ENCODE data around the gene CHPT1.
A peak's percentile ranks its signal among the peaks of the same experiment; 100 is the strongest.

Gene CHPT1

GRCh38 chr12:101769865-101770264 is 72.4 kb downstream of the CHPT1 start:
- H3K27me3 ChIP-seq (ENCODE audit: insufficient read depth, low read length, poor library complexity): no peaks in the 10 kb centered on the region
- H3K27ac ChIP-seq (ENCODE audit: low read depth, low read length): no peak overlapping the region
- H2BK5ac ChIP-seq (ENCODE audit: low read length): no peak overlapping the region
- H3K36me3 ChIP-seq (ENCODE audit: control insufficient read depth, insufficient read depth, low read length): no peaks in the 10 kb centered on the region
- no peak overlapping the region for H3K4me2 ChIP-seq (ENCODE audit: low read length)
- H3K79me1 ChIP-seq (ENCODE audit: low read length): no peaks in the 10 kb centered on the region
- DNase-seq: no peak
- no peak overlapping the region for H2BK15ac ChIP-seq (replicated peaks; ENCODE audit: low read depth)
- H3K9ac ChIP-seq (ENCODE audit: low read length): no peak overlapping the region
- H3K18ac ChIP-seq (ENCODE audit: low read length): no peak overlapping the region
- no peaks in the 10 kb centered on the region for H3K79me2 ChIP-seq (ENCODE audit: control insufficient read depth, insufficient read depth, low read length)
- WGBS (ENCODE audit: extremely low coverage, insufficient coverage, low lambda C conversion rate): no CpG with 5 or more reads among the region's 5 CpGs
- no peak overlapping the region for H3K4ac ChIP-seq (ENCODE audit: low read depth, low read length)
- no peak overlapping the region for H3K56ac ChIP-seq (ENCODE audit: low read length)
- H2AK5ac ChIP-seq (ENCODE audit: low read length): no peak overlapping the region
- H2BK120ac ChIP-seq (ENCODE audit: low read depth, low read length): no peak overlapping the region
- no peaks in the 10 kb centered on the region for H3K4me1 ChIP-seq (ENCODE audit: control insufficient read depth, low read depth, low read length)
- H4K8ac ChIP-seq (ENCODE audit: low read depth, low read length): no peak overlapping the region
- no peak overlapping the region for H4K5ac ChIP-seq (ENCODE audit: low read length)
- no peak overlapping the region for H3K4me3 ChIP-seq (ENCODE audit: low read length)
- H3K23ac ChIP-seq (ENCODE audit: low read length): no peak overlapping the region

GRCh38 chr12:101772012-101772775 is 74.8 kb downstream of the CHPT1 start:
- Histone ChIP-seq H3K36me3 (ENCODE audit: control insufficient read depth, insufficient read depth, low read length) (no peaks in the 10 kb centered on the region), H3K56ac (ENCODE audit: low read length) (no peak overlapping the region), H4K8ac (ENCODE audit: low read depth, low read length) (no peak overlapping the region), H3K27me3 (ENCODE audit: insufficient read depth, low read length, poor library complexity) (no peaks in the 10 kb centered on the region), H3K4me3 (ENCODE audit: low read length) (no peak overlapping the region), H3K27ac (ENCODE audit: low read depth, low read length) (no peak overlapping the region), H3K79me1 (ENCODE audit: low read length) (no peaks in the 10 kb centered on the region), H3K4me1 (ENCODE audit: control insufficient read depth, low read depth, low read length) (no peaks in the 10 kb centered on the region), H3K4ac (ENCODE audit: low read depth, low read length) (no peak overlapping the region), H2BK15ac (replicated peaks; ENCODE audit: low read depth) (no peak overlapping the region), H3K9ac (ENCODE audit: low read length) (no peak overlapping the region), H2AK5ac (ENCODE audit: low read length) (no peak overlapping the region), H3K23ac (ENCODE audit: low read length) (no peak overlapping the region), H3K4me2 (ENCODE audit: low read length) (no peak overlapping the region), H2BK120ac (ENCODE audit: low read depth, low read length) (no peak overlapping the region), H3K79me2 (ENCODE audit: control insufficient read depth, insufficient read depth, low read length) (no peaks in the 10 kb centered on the region), H2BK5ac (ENCODE audit: low read length) (no peak overlapping the region), H4K5ac (ENCODE audit: low read length) (no peak overlapping the region), H3K18ac (ENCODE audit: low read length) (no peak overlapping the region)
- no peak for DNase-seq
- no CpG with 5 or more reads among the region's 5 CpGs for WGBS (ENCODE audit: extremely low coverage, insufficient coverage, low lambda C conversion rate)

GRCh38 chr12:101773650-101774162 is 76.3 kb downstream of the CHPT1 start:
- H3K23ac ChIP-seq (ENCODE audit: low read length): no peak overlapping the region
- H4K5ac ChIP-seq (ENCODE audit: low read length): no peak overlapping the region
- H3K56ac ChIP-seq (ENCODE audit: low read length): no peak overlapping the region
- no peak overlapping the region for H3K18ac ChIP-seq (ENCODE audit: low read length)
- H4K8ac ChIP-seq (ENCODE audit: low read depth, low read length): no peak overlapping the region
- H3K4me3 ChIP-seq (ENCODE audit: low read length): no peak overlapping the region
- no peak overlapping the region for H3K4me2 ChIP-seq (ENCODE audit: low read length)
- H2BK15ac ChIP-seq (replicated peaks; ENCODE audit: low read depth): no peak overlapping the region
- H3K9ac ChIP-seq (ENCODE audit: low read length): no peak overlapping the region
- no peak overlapping the region for H2BK5ac ChIP-seq (ENCODE audit: low read length)
- no peaks in the 10 kb centered on the region for H3K27me3 ChIP-seq (ENCODE audit: insufficient read depth, low read length, poor library complexity)
- H3K27ac ChIP-seq (ENCODE audit: low read depth, low read length): no peak overlapping the region
- 100% methylated on average over 1 of the region's 2 CpGs for WGBS (ENCODE audit: extremely low coverage, insufficient coverage, low lambda C conversion rate)
- H2BK120ac ChIP-seq (ENCODE audit: low read depth, low read length): no peak overlapping the region
- H3K79me2 ChIP-seq (ENCODE audit: control insufficient read depth, insufficient read depth, low read length): no peaks in the 10 kb centered on the region
- H3K4ac ChIP-seq (ENCODE audit: low read depth, low read length): no peak overlapping the region
- no peaks in the 10 kb centered on the region for H3K4me1 ChIP-seq (ENCODE audit: control insufficient read depth, low read depth, low read length)
- H3K79me1 ChIP-seq (ENCODE audit: low read length): no peaks in the 10 kb centered on the region
- peak; percentile 58 for DNase-seq
- H3K36me3 ChIP-seq (ENCODE audit: control insufficient read depth, insufficient read depth, low read length): no peaks in the 10 kb centered on the region
- no peak overlapping the region for H2AK5ac ChIP-seq (ENCODE audit: low read length)

GRCh38 chr12:101775816-101776215 is 78.4 kb downstream of the CHPT1 start:
- no peak overlapping the region for H3K4ac ChIP-seq (ENCODE audit: low read depth, low read length)
- no peak overlapping the region for H3K23ac ChIP-seq (ENCODE audit: low read length)
- H3K4me2 ChIP-seq (ENCODE audit: low read length): no peak overlapping the region
- H3K4me1 ChIP-seq (ENCODE audit: control insufficient read depth, low read depth, low read length): no peaks in the 10 kb centered on the region
- H2BK15ac ChIP-seq (replicated peaks; ENCODE audit: low read depth): no peak overlapping the region
- H3K79me1 ChIP-seq (ENCODE audit: low read length): no peaks in the 10 kb centered on the region
- H3K18ac ChIP-seq (ENCODE audit: low read length): no peak overlapping the region
- no peak overlapping the region for H2AK5ac ChIP-seq (ENCODE audit: low read length)
- H4K8ac ChIP-seq (ENCODE audit: low read depth, low read length): no peak overlapping the region
- H3K79me2 ChIP-seq (ENCODE audit: control insufficient read depth, insufficient read depth, low read length): no peaks in the 10 kb centered on the region
- H2BK5ac ChIP-seq (ENCODE audit: low read length): no peak overlapping the region
- no peaks in the 10 kb centered on the region for H3K27me3 ChIP-seq (ENCODE audit: insufficient read depth, low read length, poor library complexity)
- no peak for DNase-seq
- H3K36me3 ChIP-seq (ENCODE audit: control insufficient read depth, insufficient read depth, low read length): no peaks in the 10 kb centered on the region
- WGBS (ENCODE audit: extremely low coverage, insufficient coverage, low lambda C conversion rate): no CpG with 5 or more reads among the region's 2 CpGs
- no peak overlapping the region for H3K56ac ChIP-seq (ENCODE audit: low read length)
- H2BK120ac ChIP-seq (ENCODE audit: low read depth, low read length): no peak overlapping the region
- H3K27ac ChIP-seq (ENCODE audit: low read depth, low read length): no peak overlapping the region
- H3K4me3 ChIP-seq (ENCODE audit: low read length): no peak overlapping the region
- no peak overlapping the region for H4K5ac ChIP-seq (ENCODE audit: low read length)
- no peak overlapping the region for H3K9ac ChIP-seq (ENCODE audit: low read length)

GRCh38 chr12:101777485-101777884 is 80.0 kb downstream of the CHPT1 start:
- H2BK5ac ChIP-seq (ENCODE audit: low read length): no peak overlapping the region
- H2BK15ac ChIP-seq (replicated peaks; ENCODE audit: low read depth): no peak overlapping the region
- no peak overlapping the region for H3K18ac ChIP-seq (ENCODE audit: low read length)
- H3K79me2 ChIP-seq (ENCODE audit: control insufficient read depth, insufficient read depth, low read length): no peaks in the 10 kb centered on the region
- H3K27me3 ChIP-seq (ENCODE audit: insufficient read depth, low read length, poor library complexity): no peaks in the 10 kb centered on the region
- H4K8ac ChIP-seq (ENCODE audit: low read depth, low read length): no peak overlapping the region
- H3K4me3 ChIP-seq (ENCODE audit: low read length): no peak overlapping the region
- no peak overlapping the region for H3K4me2 ChIP-seq (ENCODE audit: low read length)
- WGBS (ENCODE audit: extremely low coverage, insufficient coverage, low lambda C conversion rate): no CpG with 5 or more reads among the region's 3 CpGs
- no peak overlapping the region for H3K23ac ChIP-seq (ENCODE audit: low read length)
- DNase-seq: no peak
- H3K36me3 ChIP-seq (ENCODE audit: control insufficient read depth, insufficient read depth, low read length): no peaks in the 10 kb centered on the region
- no peaks in the 10 kb centered on the region for H3K4me1 ChIP-seq (ENCODE audit: control insufficient read depth, low read depth, low read length)
- H2AK5ac ChIP-seq (ENCODE audit: low read length): no peak overlapping the region
- H3K27ac ChIP-seq (ENCODE audit: low read depth, low read length): no peak overlapping the region
- no peak overlapping the region for H3K9ac ChIP-seq (ENCODE audit: low read length)
- no peaks in the 10 kb centered on the region for H3K79me1 ChIP-seq (ENCODE audit: low read length)
- no peak overlapping the region for H4K5ac ChIP-seq (ENCODE audit: low read length)
- no peak overlapping the region for H2BK120ac ChIP-seq (ENCODE audit: low read depth, low read length)
- no peak overlapping the region for H3K4ac ChIP-seq (ENCODE audit: low read depth, low read length)
- H3K56ac ChIP-seq (ENCODE audit: low read length): no peak overlapping the region

- WGBS (ENCODE audit: extremely low coverage, insufficient coverage, low lambda C conversion rate): no CpG with 5 or more reads among the region's 4 CpGs
- no peak overlapping the region for H3K18ac ChIP-seq (ENCODE audit: low read length)
Measured at GRCh38 chr12:101777978-101778377, 80.5 kb downstream of the CHPT1 start.

More at GRCh38 chr12:101777978-101778377, 80.5 kb downstream of the CHPT1 start:
- Histone ChIP-seq H3K27ac (ENCODE audit: low read depth, low read length) (no peak overlapping the region), H2BK15ac (replicated peaks; ENCODE audit: low read depth) (no peak overlapping the region), H3K79me2 (ENCODE audit: control insufficient read depth, insufficient read depth, low read length) (no peaks in the 10 kb centered on the region), H3K4me2 (ENCODE audit: low read length) (no peak overlapping the region), H3K23ac (ENCODE audit: low read length) (no peak overlapping the region), H3K56ac (ENCODE audit: low read length) (no peak overlapping the region), H3K4me1 (ENCODE audit: control insufficient read depth, low read depth, low read length) (no peaks in the 10 kb centered on the region), H3K4ac (ENCODE audit: low read depth, low read length) (no peak overlapping the region), H4K8ac (ENCODE audit: low read depth, low read length) (no peak overlapping the region), H2BK120ac (ENCODE audit: low read depth, low read length) (no peak overlapping the region), H3K27me3 (ENCODE audit: insufficient read depth, low read length, poor library complexity) (no peaks in the 10 kb centered on the region), H3K36me3 (ENCODE audit: control insufficient read depth, insufficient read depth, low read length) (no peaks in the 10 kb centered on the region), H4K5ac (ENCODE audit: low read length) (no peak overlapping the region), H3K9ac (ENCODE audit: low read length) (no peak overlapping the region), H3K79me1 (ENCODE audit: low read length) (no peaks in the 10 kb centered on the region), H3K4me3 (ENCODE audit: low read length) (no peak overlapping the region), H2AK5ac (ENCODE audit: low read length) (no peak overlapping the region), H2BK5ac (ENCODE audit: low read length) (no peak overlapping the region)
- DNase-seq: no peak

Measured in mesendoderm (in vitro differentiated cells).